ENCODE measurements around the gene MORN1. TPM values are rescaled to one million over a fixed set of nuclear protein-coding genes. Genes with fewer than 3 reads are reported as not detected.

Gene MORN1
- total and polyA plus RNA-seq, 2 donors (not counting 3 experiments of a cell fraction or from before 2014, with no cell fraction given), result 4.3 to 6.4 TPM

- no peaks in the 10 kb centered on the region for H3K9me1 ChIP-seq (replicated peaks; ENCODE audit: control insufficient read depth, extremely low read depth, insufficient read depth, low read length)
- no TSS peak for BruUV-seq (replicated peaks)
- H3K27ac ChIP-seq (ENCODE audit: insufficient read depth, low read depth, low read length), result no peak overlapping the region
- H3K4me2 ChIP-seq (ENCODE audit: insufficient read depth, low read length), result no peak overlapping the region
- H3K36me3 ChIP-seq (ENCODE audit: control insufficient read depth in 2 of 2, extremely low read depth in 1 of 2, insufficient read depth in 2 of 2, low read length in 2 of 2), result no peaks in the 10 kb centered on the region
- no peak for DNase-seq (ENCODE audit: low read depth, low spot score)
- TF ChIP-seq MAX (IDR thresholded peaks at IDR 0.05; ENCODE audit: insufficient read depth, insufficient read length), result no peak
- no peak for TF ChIP-seq POLR2A (IDR thresholded peaks at IDR 0.05; ENCODE audit: low read depth, low read length)
- TF ChIP-seq MYC (IDR thresholded peaks at IDR 0.05; ENCODE audit: low read depth, low read length), result no peak
- no peak for TF ChIP-seq GATA2 (IDR thresholded peaks at IDR 0.05; ENCODE audit: insufficient read depth, insufficient read length, low read depth, low read length)
- TF ChIP-seq EZH2 (IDR thresholded peaks at IDR 0.05; ENCODE audit: borderline replicate concordance, low read depth, low read length, severe bottlenecking), result no peak
- CTCF ChIA-PET, result interaction anchor here (1.3 kb wide), 1 partner anchor 19 kb away, joined by 5 read pairs; no protein-coding TSS in a partner anchor
- no peaks in the 10 kb centered on the region for H4K20me1 ChIP-seq (replicated peaks; ENCODE audit: control insufficient read depth, extremely low read depth, insufficient read depth, low read length)
- H3K9me3 ChIP-seq (replicated peaks; ENCODE audit: control insufficient read depth, insufficient read depth, low read length), result no peaks in the 10 kb centered on the region
- H3K27me3 ChIP-seq (ENCODE audit: control insufficient read depth in 2 of 2, insufficient read depth in 2 of 2, low read length in 2 of 2), result no peaks in the 10 kb centered on the region
- FAIRE-seq, result no peak
- POLR2A ChIA-PET, result no interaction called here
- no peak overlapping the region for H2AFZ ChIP-seq (ENCODE audit: low read depth, low read length)
- dilution Hi-C loops (cut with MboI; ENCODE audit: extremely low pct_ligation_motif_present, low sequenced_read_pairs), result no loop called here
- H3K9ac ChIP-seq (replicated peaks; ENCODE audit: extremely low read depth, insufficient read depth, low read length), result no peak overlapping the region
- H3K4me3 ChIP-seq (replicated peaks in 1 of 3; ENCODE audit: insufficient read depth in 1 of 3, low read depth in 1 of 3, low read length in 3 of 3), result no peak overlapping the region
- intact Hi-C loops (cut with micrococcal nuclease), result no loop called here
- peaks cover 88% of the 10 kb centered on the region for H3K79me2 ChIP-seq (ENCODE audit: control insufficient read depth, insufficient read depth, low read length)
- peaks cover 29% of the 10 kb centered on the region for H3K4me1 ChIP-seq (ENCODE audit: control insufficient read depth, extremely low read depth, insufficient read depth, low read length)
These were observed 98.5 kb downstream of the MORN1 start for GRCh38 chr1:2292725-2293450.

- DNase-seq (ENCODE audit: low read depth, low spot score), result no peak
- H3K79me2 ChIP-seq (ENCODE audit: control insufficient read depth, insufficient read depth, low read length), result peaks cover 85% of the 10 kb centered on the region
- TF ChIP-seq JUN (IDR thresholded peaks at IDR 0.05; ENCODE audit: borderline replicate concordance, insufficient read depth, insufficient read length, low read depth) (no peak), POLR2AphosphoS5 (IDR thresholded peaks at IDR 0.05; ENCODE audit: insufficient read depth, low read depth, low read length) (no peak), POLR2A (IDR thresholded peaks at IDR 0.05; ENCODE audit: low read depth, low read length) (no peak), GATA2 (IDR thresholded peaks at IDR 0.05; ENCODE audit: insufficient read depth, insufficient read length, low read depth, low read length) (no peak), CTCF (IDR thresholded peaks at IDR 0.05; ENCODE audit: extremely low read depth in 1 of 2, insufficient read depth in 1 of 2, low read depth in 1 of 2, low read length in 2 of 2) (no peak), MAX (IDR thresholded peaks at IDR 0.05; ENCODE audit: insufficient read depth, insufficient read length) (no peak), MYC (IDR thresholded peaks at IDR 0.05; ENCODE audit: low read depth, low read length) (no peak), FOS (IDR thresholded peaks at IDR 0.05; ENCODE audit: borderline replicate concordance, insufficient read depth, low read length) (no peak), EZH2 (IDR thresholded peaks at IDR 0.05; ENCODE audit: borderline replicate concordance, low read depth, low read length, severe bottlenecking) (no peak)
- dilution Hi-C loops (cut with MboI; ENCODE audit: extremely low pct_ligation_motif_present, low sequenced_read_pairs), result no loop called here
- BruUV-seq (replicated peaks), result no TSS peak
- H4K20me1 ChIP-seq (replicated peaks; ENCODE audit: control insufficient read depth, extremely low read depth, insufficient read depth, low read length), result no peaks in the 10 kb centered on the region
- no peak overlapping the region for H3K9ac ChIP-seq (replicated peaks; ENCODE audit: extremely low read depth, insufficient read depth, low read length)
- H3K36me3 ChIP-seq (ENCODE audit: control insufficient read depth in 2 of 2, extremely low read depth in 1 of 2, insufficient read depth in 2 of 2, low read length in 2 of 2), result no peaks in the 10 kb centered on the region
- peak overlapping the region; percentile 8 for H3K4me2 ChIP-seq (ENCODE audit: insufficient read depth, low read length)
- no peak overlapping the region for H2AFZ ChIP-seq (ENCODE audit: low read depth, low read length)
- H3K9me3 ChIP-seq (replicated peaks; ENCODE audit: control insufficient read depth, insufficient read depth, low read length), result no peaks in the 10 kb centered on the region
- H3K4me1 ChIP-seq (ENCODE audit: control insufficient read depth, extremely low read depth, insufficient read depth, low read length), result peaks cover 29% of the 10 kb centered on the region
- no peaks in the 10 kb centered on the region for H3K27me3 ChIP-seq (ENCODE audit: control insufficient read depth in 2 of 2, insufficient read depth in 2 of 2, low read length in 2 of 2)
- POLR2A ChIA-PET, result no interaction called here
- H3K9me1 ChIP-seq (replicated peaks; ENCODE audit: control insufficient read depth, extremely low read depth, insufficient read depth, low read length), result no peaks in the 10 kb centered on the region
- CTCF ChIA-PET, result interaction anchor here (0.8 to 2.0 kb wide), 6 partner anchors 9 to 97 kb away, joined by 3 to 6 read pairs (median 4); partner anchors contain the start of gene FAAP20
- peak; percentile 67 for FAIRE-seq
- intact Hi-C loops (cut with micrococcal nuclease), result no loop called here
- no peak overlapping the region for H3K4me3 ChIP-seq (replicated peaks in 1 of 3; ENCODE audit: insufficient read depth in 1 of 3, low read depth in 1 of 3, low read length in 3 of 3)
- peak overlapping the region; percentile 87 for H3K27ac ChIP-seq (ENCODE audit: insufficient read depth, low read depth, low read length)
These were observed 99.8 kb downstream of the MORN1 start for GRCh38 chr1:2291577-2291976.
